Ishikawa (cell line): ENCODE data around the gene SERTAD2.

Experiments
- CEBPB ChIP-seq: IDR thresholded peaks from 2 replicates; pipeline ENCODE4 v1.6.1; 2012
- CREB1 ChIP-seq: IDR thresholded peaks from 2 replicates; pipeline ENCODE4 v1.6.1; 2012; ENCODE audit warnings: low read depth
- EGR1 ChIP-seq: IDR thresholded peaks from 2 replicates; pipeline ENCODE4 v1.6.1; 2012
- EP300 ChIP-seq: IDR thresholded peaks from 2 replicates; pipeline ENCODE4 v1.6.1; 2012; ENCODE audit warnings: borderline replicate concordance
- FOXM1 ChIP-seq: IDR thresholded peaks from 2 replicates; pipeline ENCODE4 v1.6.1; 2012; ENCODE audit warnings: low read depth, borderline replicate concordance
- NFIC ChIP-seq: IDR thresholded peaks from 2 replicates; pipeline ENCODE4 v1.6.1; 2012
- RAD21 ChIP-seq: IDR thresholded peaks from 2 replicates; pipeline ENCODE4 v1.6.1; 2012; ENCODE audit warnings: low read depth
- TAF1 ChIP-seq: IDR thresholded peaks from 2 replicates; pipeline ENCODE4 v1.6.1; 2012; ENCODE audit warnings: low read depth, mild to moderate bottlenecking
- TCF12 ChIP-seq: IDR thresholded peaks from 2 replicates; pipeline ENCODE4 v1.6.1; 2012; ENCODE audit warnings: low read depth
- TEAD4 ChIP-seq: IDR thresholded peaks from 2 replicates; pipeline ENCODE4 v1.6.1; 2012
- YY1 ChIP-seq: IDR thresholded peaks from 2 replicates; pipeline ENCODE4 v1.6.1; 2012; ENCODE audit warnings: low read depth
- ZBTB7A ChIP-seq: IDR thresholded peaks from 2 replicates; pipeline ENCODE4 v1.6.1; 2012; ENCODE audit warnings: low read depth
- TF ChIP-seq, protein P1 (sequence below): IDR thresholded peaks from 2 replicates; pipeline ENCODE4 v1.6.1; 2012; ENCODE audit warnings: low read depth, mild to moderate bottlenecking
- TF ChIP-seq, protein P2 (sequence below): IDR thresholded peaks from 2 replicates; pipeline ENCODE4 v1.6.1; 2012
- TF ChIP-seq, protein P3 (sequence below): IDR thresholded peaks from 2 replicates; pipeline ENCODE4 v1.6.1; 2012

Gene SERTAD2

DNA sequence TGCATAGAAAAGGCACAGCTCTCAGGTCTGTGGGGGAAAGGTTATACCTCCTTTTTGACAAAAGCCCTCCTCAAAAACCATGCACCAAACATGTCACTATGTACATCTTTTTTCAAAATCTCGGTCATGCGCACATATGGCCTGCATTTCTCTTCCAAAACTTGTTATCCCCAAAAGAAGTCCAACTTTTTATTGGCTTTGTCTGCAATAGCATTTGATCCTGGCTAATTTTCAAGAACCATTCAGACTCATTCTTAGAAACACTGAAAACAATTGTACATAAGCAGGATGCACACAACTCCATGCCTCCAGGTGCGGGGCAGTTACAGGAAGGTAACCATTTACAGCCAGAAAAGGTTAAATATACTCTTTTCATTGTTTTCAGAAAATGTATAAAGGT lies 21.9 kb downstream of the SERTAD2 start:
- TF ChIP-seq, protein P1, sequence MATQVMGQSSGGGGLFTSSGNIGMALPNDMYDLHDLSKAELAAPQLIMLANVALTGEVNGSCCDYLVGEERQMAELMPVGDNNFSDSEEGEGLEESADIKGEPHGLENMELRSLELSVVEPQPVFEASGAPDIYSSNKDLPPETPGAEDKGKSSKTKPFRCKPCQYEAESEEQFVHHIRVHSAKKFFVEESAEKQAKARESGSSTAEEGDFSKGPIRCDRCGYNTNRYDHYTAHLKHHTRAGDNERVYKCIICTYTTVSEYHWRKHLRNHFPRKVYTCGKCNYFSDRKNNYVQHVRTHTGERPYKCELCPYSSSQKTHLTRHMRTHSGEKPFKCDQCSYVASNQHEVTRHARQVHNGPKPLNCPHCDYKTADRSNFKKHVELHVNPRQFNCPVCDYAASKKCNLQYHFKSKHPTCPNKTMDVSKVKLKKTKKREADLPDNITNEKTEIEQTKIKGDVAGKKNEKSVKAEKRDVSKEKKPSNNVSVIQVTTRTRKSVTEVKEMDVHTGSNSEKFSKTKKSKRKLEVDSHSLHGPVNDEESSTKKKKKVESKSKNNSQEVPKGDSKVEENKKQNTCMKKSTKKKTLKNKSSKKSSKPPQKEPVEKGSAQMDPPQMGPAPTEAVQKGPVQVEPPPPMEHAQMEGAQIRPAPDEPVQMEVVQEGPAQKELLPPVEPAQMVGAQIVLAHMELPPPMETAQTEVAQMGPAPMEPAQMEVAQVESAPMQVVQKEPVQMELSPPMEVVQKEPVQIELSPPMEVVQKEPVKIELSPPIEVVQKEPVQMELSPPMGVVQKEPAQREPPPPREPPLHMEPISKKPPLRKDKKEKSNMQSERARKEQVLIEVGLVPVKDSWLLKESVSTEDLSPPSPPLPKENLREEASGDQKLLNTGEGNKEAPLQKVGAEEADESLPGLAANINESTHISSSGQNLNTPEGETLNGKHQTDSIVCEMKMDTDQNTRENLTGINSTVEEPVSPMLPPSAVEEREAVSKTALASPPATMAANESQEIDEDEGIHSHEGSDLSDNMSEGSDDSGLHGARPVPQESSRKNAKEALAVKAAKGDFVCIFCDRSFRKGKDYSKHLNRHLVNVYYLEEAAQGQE = no peak
- no peak for TF ChIP-seq ZBTB7A
- TF ChIP-seq, protein P2, sequence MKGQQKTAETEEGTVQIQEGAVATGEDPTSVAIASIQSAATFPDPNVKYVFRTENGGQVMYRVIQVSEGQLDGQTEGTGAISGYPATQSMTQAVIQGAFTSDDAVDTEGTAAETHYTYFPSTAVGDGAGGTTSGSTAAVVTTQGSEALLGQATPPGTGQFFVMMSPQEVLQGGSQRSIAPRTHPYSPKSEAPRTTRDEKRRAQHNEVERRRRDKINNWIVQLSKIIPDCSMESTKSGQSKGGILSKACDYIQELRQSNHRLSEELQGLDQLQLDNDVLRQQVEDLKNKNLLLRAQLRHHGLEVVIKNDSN = no peak
- TF ChIP-seq FOXM1 = no peak
- no peak for TF ChIP-seq NFIC
- TF ChIP-seq TEAD4 = no peak
- TF ChIP-seq YY1 = no peak
- TF ChIP-seq TCF12 = no peak
- no peak for TF ChIP-seq CEBPB
- TF ChIP-seq TAF1 = no peak
- no peak for TF ChIP-seq RAD21
- no peak for TF ChIP-seq EP300
- TF ChIP-seq EGR1 = no peak
- TF ChIP-seq CREB1 = no peak
- TF ChIP-seq, protein P3, sequence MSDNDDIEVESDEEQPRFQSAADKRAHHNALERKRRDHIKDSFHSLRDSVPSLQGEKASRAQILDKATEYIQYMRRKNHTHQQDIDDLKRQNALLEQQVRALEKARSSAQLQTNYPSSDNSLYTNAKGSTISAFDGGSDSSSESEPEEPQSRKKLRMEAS = no peak

DNA sequence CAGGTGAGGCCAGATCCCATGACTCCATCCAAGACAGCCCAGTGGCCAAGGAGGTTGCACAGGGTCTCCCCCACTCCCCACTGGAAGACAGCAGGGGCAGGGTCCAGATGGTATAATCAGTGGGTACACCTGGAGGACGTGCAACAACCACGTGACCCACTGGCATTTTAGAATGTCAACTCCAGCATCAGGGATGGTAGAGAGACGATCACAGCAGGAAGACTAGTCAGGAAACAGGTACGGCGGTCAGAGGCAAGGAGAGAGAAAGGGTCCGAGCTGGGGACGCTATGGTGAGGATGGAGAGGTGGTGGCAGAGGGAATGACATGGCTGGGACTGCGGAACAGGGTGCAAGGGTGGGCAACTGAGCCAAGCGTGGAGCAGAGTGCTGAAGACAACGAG lies 23.0 kb downstream of the SERTAD2 start:
- TF ChIP-seq CEBPB = no peak
- no peak for TF ChIP-seq NFIC
- TF ChIP-seq RAD21 = no peak
- no peak for TF ChIP-seq TCF12
- no peak for TF ChIP-seq YY1
- TF ChIP-seq CREB1 = no peak
- no peak for TF ChIP-seq ZBTB7A

DNA sequence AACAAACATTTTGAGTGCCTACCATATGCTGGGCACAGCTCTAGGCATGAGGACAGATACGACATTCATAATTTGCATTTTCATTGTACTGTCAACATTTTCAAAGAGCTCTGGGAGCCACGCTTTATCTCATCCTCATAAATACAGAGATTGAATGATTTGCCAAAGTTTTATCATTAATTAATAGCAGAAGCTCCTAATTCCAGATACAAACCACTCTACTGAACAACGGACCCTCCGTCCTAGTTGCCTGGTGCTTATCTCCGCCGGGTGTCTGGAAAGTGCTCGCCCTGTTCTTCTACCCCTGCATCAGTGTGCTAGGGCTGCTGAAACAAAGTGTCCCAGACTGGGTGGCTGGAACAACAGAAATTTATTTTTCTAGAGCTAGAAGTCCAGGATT lies 23.8 kb downstream of the SERTAD2 start:
- TF ChIP-seq TAF1 (no peak), EP300 (no peak), TCF12 (no peak), EGR1 (no peak), NFIC (no peak), FOXM1 (no peak), ZBTB7A (no peak), YY1 (no peak), CREB1 (no peak), RAD21 (no peak)
- TF ChIP-seq, protein P1 = no peak
- TF ChIP-seq, protein P2 = no peak
- TF ChIP-seq, protein P3 = no peak

DNA sequence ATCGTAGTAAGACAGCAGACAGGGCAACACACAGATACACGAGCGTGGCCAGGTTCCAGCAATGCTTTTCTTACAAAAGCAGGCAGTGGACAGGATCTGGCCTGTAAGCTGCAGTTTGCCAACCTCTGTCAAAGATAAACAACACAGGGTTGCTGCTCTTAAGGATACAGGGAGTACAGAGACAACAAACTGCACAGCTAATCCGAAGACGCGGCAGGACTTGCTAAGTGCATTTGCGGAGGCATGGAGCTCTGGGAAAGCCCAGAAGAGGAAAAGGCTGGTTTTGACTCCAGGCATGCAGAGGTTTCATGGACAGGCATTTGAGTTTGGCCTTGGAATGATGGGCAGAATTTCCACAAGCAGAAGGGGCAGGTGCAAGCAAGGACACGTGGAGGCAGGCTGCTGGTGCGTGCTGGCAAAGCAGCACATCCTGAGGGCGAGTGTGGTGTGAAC lies 24.4 kb downstream of the SERTAD2 start:
- TF ChIP-seq, protein P1 = no peak
- TF ChIP-seq YY1 (no peak), NFIC (no peak), CEBPB (no peak), TCF12 (no peak), EP300 (no peak), RAD21 (no peak), TEAD4 (no peak), FOXM1 (no peak), CREB1 (no peak)
- TF ChIP-seq, protein P2 = no peak
- TF ChIP-seq, protein P3 = no peak
